OCI-LY3 (cell line): ENCODE measurements around the gene WDR46.

Experiments
- H2AFZ ChIP-seq: fragments of 200-600, 300-600 bp; shearing (Covaris generic); 2 replicates; pipeline ENCODE4 v1.6.0; 2014; ENCODE audit warnings: antibody characterized with exemption, low read depth, low read length
- H3K27ac ChIP-seq: fragments of 200-600, 300-600 bp; sonication (generic); 2 replicates; pipeline ENCODE4 v1.5.1; 2014; ENCODE audit warnings: mild to moderate bottlenecking, low read length, moderate library complexity, mixed read lengths
- H3K27me3 ChIP-seq: fragments of 200-600, 300-600 bp; sonication (generic); 2 replicates; pipeline ENCODE4 v1.6.1; 2014; ENCODE audit warnings: low read depth, low read length, mixed read lengths
- H3K36me3 ChIP-seq: fragments of 200-600, 300-600 bp; sonication (generic); replicated peaks from 2 replicates; pipeline ENCODE3; 2014; ENCODE audit warnings: low read depth, low read length, mixed read lengths
- H3K4me1 ChIP-seq: fragments of 300-600, 200-600 bp; sonication (generic); 2 replicates; pipeline ENCODE4 v1.6.1; 2014; ENCODE audit warnings: low read length, mixed read lengths
- H3K4me2 ChIP-seq: fragments of 200-600, 300-600 bp; sonication (generic); 2 replicates; pipeline ENCODE4 v1.6.1; 2014; ENCODE audit warnings: low read length, mixed read lengths
- H3K4me3 ChIP-seq: fragments of 300-600, 200-600 bp; sonication (generic); 2 replicates; pipeline ENCODE4 v1.5.1; 2014; ENCODE audit warnings: antibody characterized with exemption, mild to moderate bottlenecking, low read length, moderate library complexity
- H3K79me2 ChIP-seq: fragments of 300-600, 200-600 bp; shearing (Covaris generic); 2 replicates; pipeline ENCODE4 v1.6.1; 2014; ENCODE audit warnings: mild to moderate bottlenecking, low read length, mixed read lengths
- H3K9ac ChIP-seq: fragments of 300-600, 200-600 bp; shearing (Covaris generic); 2 replicates; pipeline ENCODE4 v1.6.0; 2014; ENCODE audit warnings: mild to moderate bottlenecking, low read length, moderate library complexity
- H3K9me3 ChIP-seq: fragments of 200-600, 300-600 bp; shearing (Covaris generic); 2 replicates; pipeline ENCODE4 v1.6.1; 2014; ENCODE audit warnings: low read length, mixed read lengths; ENCODE audit not compliant: insufficient read depth
- H4K20me1 ChIP-seq: fragments of 200-600, 300-600 bp; sonication (generic); 2 replicates; pipeline ENCODE4 v1.6.1; 2016; ENCODE audit warnings: low read length, mixed read lengths; ENCODE audit not compliant: insufficient read depth
- CTCF ChIP-seq: fragments of 200-600, 300-600 bp; sonication (generic); IDR thresholded peaks from 2 replicates; pipeline ENCODE4 v1.5.1; 2014; ENCODE audit warnings: antibody characterized with exemption, low read length, low read depth
- EZH2phosphoT487 ChIP-seq: fragments of 200-600 bp; shearing (Covaris generic); IDR thresholded peaks from 2 replicates; pipeline ENCODE4 v1.6.1; 2018; ENCODE audit warnings: antibody characterized with exemption, mixed run types, low read depth

The WDR46 gene

GRCh38 chr6:33259032-33259431 lies 30.0 kb downstream of the WDR46 start:
- TF ChIP-seq CTCF (no peak), EZH2phosphoT487 (no peak)
- Histone ChIP-seq H3K36me3 (no peaks in the 10 kb centered on the region), H4K20me1 (no peaks in the 10 kb centered on the region), H2AFZ (no peak overlapping the region), H3K4me1 (no peaks in the 10 kb centered on the region), H3K27ac (no peak overlapping the region), H3K9me3 (no peaks in the 10 kb centered on the region), H3K4me2 (no peak overlapping the region), H3K27me3 (no peaks in the 10 kb centered on the region), H3K79me2 (no peaks in the 10 kb centered on the region), H3K9ac (no peak overlapping the region), H3K4me3 (no peak overlapping the region)

- no peaks in the 10 kb centered on the region for H3K27me3 ChIP-seq
- no peaks in the 10 kb centered on the region for H3K9me3 ChIP-seq
- no peak overlapping the region for H3K4me2 ChIP-seq
- H3K79me2 ChIP-seq, result no peaks in the 10 kb centered on the region; the same call in 1 of the 2 replicates
- peaks cover 7% of the 10 kb centered on the region for H3K4me1 ChIP-seq
- H3K27ac ChIP-seq, result no peak overlapping the region
- H4K20me1 ChIP-seq, result no peaks in the 10 kb centered on the region
- H2AFZ ChIP-seq, result no peak overlapping the region
- TF ChIP-seq EZH2phosphoT487 (no peak), CTCF (no peak)
- no peak overlapping the region for H3K4me3 ChIP-seq
- H3K36me3 ChIP-seq, result peaks cover 3% of the 10 kb centered on the region
- H3K9ac ChIP-seq, result no peak overlapping the region
Measured at GRCh38 chr6:33254591-33254990, 34.4 kb downstream of the WDR46 start.

- Histone ChIP-seq H3K4me1 (peaks cover 7% of the 10 kb centered on the region), H3K27ac (no peak overlapping the region), H3K9me3 (no peaks in the 10 kb centered on the region), H3K9ac (no peak overlapping the region), H3K4me2 (no peak overlapping the region), H4K20me1 (no peaks in the 10 kb centered on the region), H3K36me3 (peaks cover 3% of the 10 kb centered on the region), H3K4me3 (no peak overlapping the region), H3K27me3 (no peaks in the 10 kb centered on the region), H3K79me2 (no peaks in the 10 kb centered on the region; the same call in 1 of the 2 replicates), H2AFZ (no peak overlapping the region)
- TF ChIP-seq CTCF (no peak), EZH2phosphoT487 (no peak)
Measured at GRCh38 chr6:33252759-33253158, 36.3 kb downstream of the WDR46 start.

- Histone ChIP-seq H3K4me3 (no peak overlapping the region), H3K79me2 (no peaks in the 10 kb centered on the region; the same call in 1 of the 2 replicates), H3K9ac (no peak overlapping the region), H3K36me3 (peaks cover 3% of the 10 kb centered on the region), H3K4me1 (peaks cover 7% of the 10 kb centered on the region), H3K27me3 (no peaks in the 10 kb centered on the region), H2AFZ (no peak overlapping the region), H3K4me2 (no peak overlapping the region), H3K27ac (no peak overlapping the region), H3K9me3 (no peaks in the 10 kb centered on the region), H4K20me1 (no peaks in the 10 kb centered on the region)
- TF ChIP-seq EZH2phosphoT487 (no peak), CTCF (no peak)
Measured at GRCh38 chr6:33251395-33252012, 37.5 kb downstream of the WDR46 start.
